Esophagus muscularis mucosa (tissue), 4 donors: Measurements from ENCODE around the gene MARK2.

Experiments
- EP300 ChIP-seq: sonication (generic); formaldehyde crosslinking; IDR thresholded peaks from one replicate; pipeline ENCODE4 v1.6.1; 2017; ENCODE audit warnings: antibody characterized with exemption
- POLR2A ChIP-seq: fragments of 450-650 bp; IDR thresholded peaks from one replicate; pipeline ENCODE4 v1.6.1; 2017; ENCODE audit warnings: antibody characterized with exemption, moderate library complexity, mild to moderate bottlenecking, low read depth
- TF ChIP-seq, protein P1 (sequence below), 3 experiments: fragments of 200-600 bp in 2 of 3; fragments of 450-650 bp in 1 of 3; sonication (generic) in 2 of 3; IDR thresholded peaks; one replicate each; pipeline ENCODE4 v1.5.1; 2017 to 2019; ENCODE audit warnings: antibody characterized with exemption in 3 of 3, mild to moderate bottlenecking in 2 of 3, moderate library complexity in 1 of 3

- TF ChIP-seq POLR2A = no peak
- TF ChIP-seq, protein P1, sequence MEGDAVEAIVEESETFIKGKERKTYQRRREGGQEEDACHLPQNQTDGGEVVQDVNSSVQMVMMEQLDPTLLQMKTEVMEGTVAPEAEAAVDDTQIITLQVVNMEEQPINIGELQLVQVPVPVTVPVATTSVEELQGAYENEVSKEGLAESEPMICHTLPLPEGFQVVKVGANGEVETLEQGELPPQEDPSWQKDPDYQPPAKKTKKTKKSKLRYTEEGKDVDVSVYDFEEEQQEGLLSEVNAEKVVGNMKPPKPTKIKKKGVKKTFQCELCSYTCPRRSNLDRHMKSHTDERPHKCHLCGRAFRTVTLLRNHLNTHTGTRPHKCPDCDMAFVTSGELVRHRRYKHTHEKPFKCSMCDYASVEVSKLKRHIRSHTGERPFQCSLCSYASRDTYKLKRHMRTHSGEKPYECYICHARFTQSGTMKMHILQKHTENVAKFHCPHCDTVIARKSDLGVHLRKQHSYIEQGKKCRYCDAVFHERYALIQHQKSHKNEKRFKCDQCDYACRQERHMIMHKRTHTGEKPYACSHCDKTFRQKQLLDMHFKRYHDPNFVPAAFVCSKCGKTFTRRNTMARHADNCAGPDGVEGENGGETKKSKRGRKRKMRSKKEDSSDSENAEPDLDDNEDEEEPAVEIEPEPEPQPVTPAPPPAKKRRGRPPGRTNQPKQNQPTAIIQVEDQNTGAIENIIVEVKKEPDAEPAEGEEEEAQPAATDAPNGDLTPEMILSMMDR (IDR thresholded peaks at IDR 0.05) = no peak
- no peak for TF ChIP-seq EP300
These were observed 79.0 kb downstream of the MARK2 start for GRCh38 chr11:63917692-63918506.
